GM10266 (cell line): ENCODE results near the gene CFAP61.

Experiments used
- DNase-seq: peaks from one replicate; pipeline ENCODE4 v3.0.0; 2012; ENCODE audit errors: extremely low spot score
- CTCF ChIP-seq: IDR thresholded peaks from 2 replicates; pipeline ENCODE4 v1.5.1; 2012; ENCODE audit warnings: mild to moderate bottlenecking, low read depth; ENCODE audit not compliant: control insufficient read depth, insufficient read depth; ENCODE audit errors: missing control alignments

The CFAP61 gene

GRCh38 chr20:20204256-20204655 is 151.9 kb downstream of the CFAP61 start:
- no peak for TF ChIP-seq CTCF
- DNase-seq: no peak

- no peak for DNase-seq
These were observed 153.0 kb downstream of the CFAP61 start for GRCh38 chr20:20205141-20205861.

GRCh38 chr20:20205862-20206236 is 153.5 kb downstream of the CFAP61 start:
- DNase-seq: no peak
- no peak for TF ChIP-seq CTCF

More at GRCh38 chr20:20205141-20205861, 153.0 kb downstream of the CFAP61 start:
- no peak for TF ChIP-seq CTCF

GRCh38 chr20:20206788-20207187 is 154.5 kb downstream of the CFAP61 start:
- no peak for DNase-seq
- TF ChIP-seq CTCF: no peak

- DNase-seq: no peak
- no peak for TF ChIP-seq CTCF
These were observed 155.0 kb downstream of the CFAP61 start for GRCh38 chr20:20207291-20207690.

- TF ChIP-seq CTCF: no peak
- no peak for DNase-seq
These were observed 155.5 kb downstream of the CFAP61 start for GRCh38 chr20:20207872-20208271.

- no peak for TF ChIP-seq CTCF
- DNase-seq: no peak
These were observed 157.4 kb downstream of the CFAP61 start for GRCh38 chr20:20209684-20210083.
